ENCODE measurements around the gene RAB40C.

RAB40C gene

DNA sequence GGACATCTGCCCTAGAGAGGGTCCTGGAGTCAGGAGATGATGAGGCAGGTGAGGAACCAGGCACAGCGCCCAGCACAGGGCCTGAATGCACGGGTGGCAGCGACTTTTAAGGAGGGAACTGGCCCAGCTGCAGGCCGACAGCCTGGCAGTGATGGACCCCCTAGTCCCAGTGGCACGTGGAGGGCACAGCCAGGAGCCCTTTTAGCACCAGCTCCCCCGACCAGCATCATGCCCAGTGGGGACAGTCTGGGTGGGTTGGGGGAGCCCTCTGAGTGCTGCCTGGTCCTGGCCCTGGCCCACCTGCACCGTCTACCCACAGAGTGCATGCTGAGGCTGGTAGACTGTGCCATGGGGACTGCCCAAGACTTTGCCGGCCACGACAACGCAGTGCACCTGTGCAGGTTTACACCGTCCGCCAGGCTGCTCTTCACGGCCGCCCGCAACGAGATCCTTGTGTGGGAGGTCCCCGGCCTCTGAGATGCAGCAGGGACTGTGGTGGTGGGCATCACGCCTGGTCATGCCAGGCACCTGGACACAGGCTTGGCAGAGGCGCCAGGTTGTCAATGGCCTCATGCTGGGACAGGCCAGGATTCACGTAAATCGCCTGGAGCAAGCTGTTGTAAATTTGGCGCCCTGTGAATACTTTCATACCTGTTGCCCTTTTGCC lies 77.4 kb downstream of the RAB40C start:
- no peak for ATAC-seq
- TF ChIP-seq, protein P1, sequence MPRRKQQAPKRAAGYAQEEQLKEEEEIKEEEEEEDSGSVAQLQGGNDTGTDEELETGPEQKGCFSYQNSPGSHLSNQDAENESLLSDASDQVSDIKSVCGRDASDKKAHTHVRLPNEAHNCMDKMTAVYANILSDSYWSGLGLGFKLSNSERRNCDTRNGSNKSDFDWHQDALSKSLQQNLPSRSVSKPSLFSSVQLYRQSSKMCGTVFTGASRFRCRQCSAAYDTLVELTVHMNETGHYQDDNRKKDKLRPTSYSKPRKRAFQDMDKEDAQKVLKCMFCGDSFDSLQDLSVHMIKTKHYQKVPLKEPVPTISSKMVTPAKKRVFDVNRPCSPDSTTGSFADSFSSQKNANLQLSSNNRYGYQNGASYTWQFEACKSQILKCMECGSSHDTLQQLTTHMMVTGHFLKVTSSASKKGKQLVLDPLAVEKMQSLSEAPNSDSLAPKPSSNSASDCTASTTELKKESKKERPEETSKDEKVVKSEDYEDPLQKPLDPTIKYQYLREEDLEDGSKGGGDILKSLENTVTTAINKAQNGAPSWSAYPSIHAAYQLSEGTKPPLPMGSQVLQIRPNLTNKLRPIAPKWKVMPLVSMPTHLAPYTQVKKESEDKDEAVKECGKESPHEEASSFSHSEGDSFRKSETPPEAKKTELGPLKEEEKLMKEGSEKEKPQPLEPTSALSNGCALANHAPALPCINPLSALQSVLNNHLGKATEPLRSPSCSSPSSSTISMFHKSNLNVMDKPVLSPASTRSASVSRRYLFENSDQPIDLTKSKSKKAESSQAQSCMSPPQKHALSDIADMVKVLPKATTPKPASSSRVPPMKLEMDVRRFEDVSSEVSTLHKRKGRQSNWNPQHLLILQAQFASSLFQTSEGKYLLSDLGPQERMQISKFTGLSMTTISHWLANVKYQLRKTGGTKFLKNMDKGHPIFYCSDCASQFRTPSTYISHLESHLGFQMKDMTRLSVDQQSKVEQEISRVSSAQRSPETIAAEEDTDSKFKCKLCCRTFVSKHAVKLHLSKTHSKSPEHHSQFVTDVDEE (CRISPR knock-in tag; IDR thresholded peaks at IDR 0.05), result no peak
- TF ChIP-seq ZC3H10 (CRISPR knock-in tag; IDR thresholded peaks at IDR 0.05) (no peak), TOX (CRISPR knock-in tag; IDR thresholded peaks at IDR 0.05; ENCODE audit: borderline replicate concordance) (no peak), ISL1 (CRISPR knock-in tag; IDR thresholded peaks at IDR 0.05) (no peak), SNAI2 (CRISPR knock-in tag; IDR thresholded peaks at IDR 0.05) (no peak)
- TF ChIP-seq, protein P2, sequence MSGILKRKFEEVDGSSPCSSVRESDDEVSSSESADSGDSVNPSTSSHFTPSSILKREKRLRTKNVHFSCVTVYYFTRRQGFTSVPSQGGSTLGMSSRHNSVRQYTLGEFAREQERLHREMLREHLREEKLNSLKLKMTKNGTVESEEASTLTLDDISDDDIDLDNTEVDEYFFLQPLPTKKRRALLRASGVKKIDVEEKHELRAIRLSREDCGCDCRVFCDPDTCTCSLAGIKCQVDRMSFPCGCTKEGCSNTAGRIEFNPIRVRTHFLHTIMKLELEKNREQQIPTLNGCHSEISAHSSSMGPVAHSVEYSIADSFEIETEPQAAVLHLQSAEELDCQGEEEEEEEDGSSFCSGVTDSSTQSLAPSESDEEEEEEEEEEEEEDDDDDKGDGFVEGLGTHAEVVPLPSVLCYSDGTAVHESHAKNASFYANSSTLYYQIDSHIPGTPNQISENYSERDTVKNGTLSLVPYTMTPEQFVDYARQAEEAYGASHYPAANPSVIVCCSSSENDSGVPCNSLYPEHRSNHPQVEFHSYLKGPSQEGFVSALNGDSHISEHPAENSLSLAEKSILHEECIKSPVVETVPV (CRISPR knock-in tag; IDR thresholded peaks at IDR 0.05), result no peak
- TF ChIP-seq, protein P3, sequence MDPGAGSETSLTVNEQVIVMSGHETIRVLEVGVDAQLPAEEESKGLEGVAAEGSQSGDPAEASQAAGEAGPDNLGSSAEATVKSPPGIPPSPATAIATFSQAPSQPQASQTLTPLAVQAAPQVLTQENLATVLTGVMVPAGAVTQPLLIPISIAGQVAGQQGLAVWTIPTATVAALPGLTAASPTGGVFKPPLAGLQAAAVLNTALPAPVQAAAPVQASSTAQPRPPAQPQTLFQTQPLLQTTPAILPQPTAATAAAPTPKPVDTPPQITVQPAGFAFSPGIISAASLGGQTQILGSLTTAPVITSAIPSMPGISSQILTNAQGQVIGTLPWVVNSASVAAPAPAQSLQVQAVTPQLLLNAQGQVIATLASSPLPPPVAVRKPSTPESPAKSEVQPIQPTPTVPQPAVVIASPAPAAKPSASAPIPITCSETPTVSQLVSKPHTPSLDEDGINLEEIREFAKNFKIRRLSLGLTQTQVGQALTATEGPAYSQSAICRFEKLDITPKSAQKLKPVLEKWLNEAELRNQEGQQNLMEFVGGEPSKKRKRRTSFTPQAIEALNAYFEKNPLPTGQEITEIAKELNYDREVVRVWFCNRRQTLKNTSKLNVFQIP (CRISPR knock-in tag; IDR thresholded peaks at IDR 0.05; ENCODE audit: borderline replicate concordance, low read depth), result no peak

DNA sequence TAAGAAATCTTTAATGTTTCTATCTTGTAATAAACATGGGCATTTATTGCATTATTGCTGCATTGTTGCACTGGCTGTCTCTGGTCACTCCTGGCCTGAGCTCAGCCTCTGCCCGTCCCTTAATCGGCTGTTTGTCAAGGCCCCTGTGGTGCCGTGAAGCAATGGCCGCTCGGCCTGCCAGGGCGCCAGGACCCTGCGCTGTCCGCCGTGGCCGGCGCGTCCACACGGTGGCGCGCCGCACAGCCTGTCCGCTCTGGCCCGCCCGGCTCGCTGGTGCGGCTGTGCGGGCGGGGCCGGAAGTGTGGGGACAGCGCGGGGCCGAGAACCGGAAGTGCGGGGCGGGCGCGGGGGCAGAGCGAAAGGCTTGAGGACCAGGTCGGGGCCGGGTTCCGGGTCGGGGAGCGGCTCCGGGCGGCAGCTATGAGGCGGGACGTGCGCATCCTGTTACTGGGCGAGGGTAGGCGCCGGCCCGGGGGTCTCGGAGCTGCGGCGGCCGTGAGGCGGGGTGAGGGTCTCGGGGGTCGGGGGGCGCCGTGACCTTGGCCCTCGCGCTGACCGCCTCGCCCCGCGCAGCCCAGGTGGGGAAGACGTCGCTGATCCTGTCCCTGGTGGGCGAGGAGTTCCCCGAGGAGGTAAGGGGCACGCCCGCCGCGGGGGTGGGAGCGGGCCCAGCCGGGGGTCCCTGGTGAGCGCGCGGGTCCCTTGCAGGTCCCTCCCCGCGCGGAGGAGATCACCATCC lies 78.1 kb downstream of the RAB40C start, which contains the start of gene RHOT2:
Gene RHOT2 (plus strand): TSS at position 353 of the 739 bp plus-strand sequence. CDS start 68 bp downstream, at position 421.
- peak; percentile 96 for ATAC-seq
- TF ChIP-seq ISL1 (CRISPR knock-in tag; IDR thresholded peaks at IDR 0.05), result no peak
- 0 out of 2 replicates have a peak, but pooled peaks have one; percentile 12 for TF ChIP-seq ZC3H10 (CRISPR knock-in tag; IDR thresholded peaks at IDR 0.05)

GRCh38 chr16:668519-669171 lies 78.8 kb downstream of the RAB40C start:
- TF ChIP-seq ZNF8 (CRISPR knock-in tag; IDR thresholded peaks at IDR 0.05), result no peak
- TF ChIP-seq TOX (CRISPR knock-in tag; IDR thresholded peaks at IDR 0.05; ENCODE audit: borderline replicate concordance), result no peak
- TF ChIP-seq, protein P1 (CRISPR knock-in tag; IDR thresholded peaks at IDR 0.05), result no peak
- TF ChIP-seq OSR1 (CRISPR knock-in tag; IDR thresholded peaks at IDR 0.05), result no peak
- no peak for TF ChIP-seq ESRRG (CRISPR knock-in tag; IDR thresholded peaks at IDR 0.05)
- no peak for TF ChIP-seq ZC3H10 (CRISPR knock-in tag; IDR thresholded peaks at IDR 0.05)
- ATAC-seq, result peak; percentile 7

DNA sequence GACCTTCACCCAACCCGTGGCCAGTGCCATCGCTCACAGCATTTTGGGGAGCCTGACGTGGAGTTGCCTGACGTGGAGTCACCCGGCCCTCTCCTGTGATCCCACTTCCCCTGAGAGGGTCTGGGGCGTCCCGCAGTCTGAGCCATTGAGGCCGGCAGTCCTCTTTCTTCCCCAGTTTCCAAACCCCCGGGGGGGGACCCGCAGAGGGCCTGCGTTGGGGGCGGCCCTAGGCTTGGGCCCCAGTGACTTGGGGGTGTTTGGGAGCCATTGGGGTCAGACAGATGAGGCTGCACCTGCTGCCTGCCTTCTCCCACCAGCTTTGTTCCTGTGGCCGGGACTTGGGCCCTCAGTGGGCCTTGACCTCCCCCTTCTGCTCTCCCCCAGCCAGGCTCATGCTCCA lies 79.8 kb downstream of the RAB40C start:
- no peak for TF ChIP-seq ZNF70 (CRISPR knock-in tag; IDR thresholded peaks at IDR 0.05)
- TF ChIP-seq CREB5 (CRISPR knock-in tag; IDR thresholded peaks at IDR 0.05; ENCODE audit: low read depth), result no peak
- TF ChIP-seq, protein P2 (CRISPR knock-in tag; IDR thresholded peaks at IDR 0.05), result no peak
- TF ChIP-seq PATZ1 (CRISPR knock-in tag; IDR thresholded peaks at IDR 0.05; ENCODE audit: borderline replicate concordance), result no peak
- TF ChIP-seq RARB (CRISPR knock-in tag; IDR thresholded peaks at IDR 0.05), result no peak
- no peak for TF ChIP-seq SNAI2 (CRISPR knock-in tag; IDR thresholded peaks at IDR 0.05)
- no peak for TF ChIP-seq ZFP3 (CRISPR knock-in tag; IDR thresholded peaks at IDR 0.05)
- no peak for TF ChIP-seq ESRRG (CRISPR knock-in tag; IDR thresholded peaks at IDR 0.05)
- no peak for TF ChIP-seq ZFP30 (CRISPR knock-in tag; IDR thresholded peaks at IDR 0.05)
- no peak for ATAC-seq
